GM23338 (cell line): ENCODE results near the gene ULBP1. TPM values are rescaled to one million over a fixed set of nuclear protein-coding genes. Genes with fewer than 3 reads are reported as not detected.
"Not testable (repeated sequence)": the region's sequence is repeated elsewhere in the genome, so short reads cannot be mapped to it uniquely, and the experiment has no call there.

ENCODE experiments used
- ATAC-seq: fragments of 200-7000 bp; cut with Tn5 transposase; 3 replicates; pipeline ENCODE4 v1.9.1; 2020
- DNase-seq: peaks from one replicate; pipeline ENCODE4 v3.0.0-alpha.2; 2015; ENCODE audit warnings: low spot score
- H2AFZ ChIP-seq: fragments of 200-600 bp; sonication (generic); 2 replicates; pipeline ENCODE4 v1.8.0; 2016; ENCODE audit warnings: antibody characterized with exemption, mild to moderate bottlenecking, moderate library complexity
- H3F3A ChIP-seq: fragments of 200-600 bp; sonication (generic); replicated peaks from 2 replicates; pipeline ENCODE4 v1.8.0; 2017; ENCODE audit warnings: antibody characterized with exemption, mixed run types, low read depth
- H3K27ac ChIP-seq: fragments of 200-600 bp; sonication (generic); 2 replicates; pipeline ENCODE4 v1.6.1; 2016; ENCODE audit warnings: low read depth
- H3K27me3 ChIP-seq: fragments of 200-600 bp; sonication (generic); 2 replicates; pipeline ENCODE4 v1.8.0; 2016; ENCODE audit warnings: mild to moderate bottlenecking, mixed run types, moderate library complexity; ENCODE audit not compliant: insufficient read depth
- H3K36me3 ChIP-seq: fragments of 200-600 bp; sonication (generic); 2 replicates; pipeline ENCODE4 v1.8.0; 2016; ENCODE audit warnings: mild to moderate bottlenecking; ENCODE audit not compliant: insufficient read depth
- H3K4me1 ChIP-seq: fragments of 200-600 bp; sonication (generic); 2 replicates; pipeline ENCODE4 v1.8.0; 2016; ENCODE audit warnings: mild to moderate bottlenecking, moderate library complexity; ENCODE audit not compliant: insufficient read depth
- H3K4me2 ChIP-seq: fragments of 200-600 bp; sonication (generic); 2 replicates; pipeline ENCODE4 v1.7.1; 2017; ENCODE audit warnings: mixed run types
- H3K4me3 ChIP-seq: fragments of 200-600 bp; sonication (generic); 2 replicates; pipeline ENCODE4 v1.6.1; 2016; ENCODE audit warnings: mixed run types
- H3K79me2 ChIP-seq: fragments of 200-600 bp; sonication (generic); replicated peaks from 2 replicates; pipeline ENCODE4 v1.8.0; 2017; ENCODE audit warnings: mild to moderate bottlenecking; ENCODE audit not compliant: insufficient read depth
- H3K9me2 ChIP-seq: fragments of 200-600 bp; sonication (generic); 2 replicates; pipeline ENCODE4 v1.8.0; 2017; ENCODE audit not compliant: insufficient read depth
- H4K20me1 ChIP-seq: fragments of 200-600 bp; sonication (generic); replicated peaks from 2 replicates; pipeline ENCODE4 v1.8.0; 2017; ENCODE audit warnings: mild to moderate bottlenecking; ENCODE audit not compliant: insufficient read depth
- H3K27ac Mint-ChIP-seq: 2 replicates; pipeline ENCODE4 v1.8.0; 2020; ENCODE audit warnings: inconsistent platforms, mild to moderate bottlenecking, moderate library complexity, mixed read lengths
- H3K27me3 Mint-ChIP-seq: 3 replicates; pipeline ENCODE4 v1.8.0; 2022; ENCODE audit warnings: low read depth, mild to moderate bottlenecking, moderate library complexity, mixed read lengths, inconsistent platforms; ENCODE audit not compliant: insufficient read depth, poor library complexity
- H3K36me3 Mint-ChIP-seq: 3 replicates; pipeline ENCODE4 v1.8.0; 2021; ENCODE audit warnings: low read depth, mild to moderate bottlenecking, inconsistent platforms, moderate library complexity, mixed read lengths
- H3K4me1 Mint-ChIP-seq: 3 replicates; pipeline ENCODE4 v1.8.0; 2020; ENCODE audit warnings: mild to moderate bottlenecking, inconsistent platforms, mixed read lengths
- H3K4me3 Mint-ChIP-seq: 3 replicates; pipeline ENCODE4 v1.8.0; 2021; ENCODE audit warnings: moderate library complexity, mild to moderate bottlenecking, inconsistent platforms, mixed read lengths
- H3K9me3 Mint-ChIP-seq: 3 replicates; pipeline ENCODE4 v1.8.0; 2020; ENCODE audit warnings: moderate library complexity, mild to moderate bottlenecking, inconsistent platforms, mixed read lengths
- polyA plus RNA-seq: library from polyadenylated mRNA; unstranded; fragments of >200 nt; fragmentation: Nextera tagmentation; extraction: Ambion mirVana; gene quantifications from 2 replicates; pipeline ENCODE4 v1.2.1, GENCODE V29; 2016
- total RNA-seq: library from RNA; depleted of rRNA; stranded (reverse); fragments of >200 nt; shearing (Covaris generic); gene quantifications from 2 replicates; pipeline ENCODE4 v1.2.3, GENCODE V29; 2014
- TF ChIP-seq, protein P1 (sequence below): fragments of 250-450 bp; sonication (Bioruptor Pico); IDR thresholded peaks from 2 replicates; pipeline ENCODE4 v1.5.0; 2020; ENCODE audit warnings: mild to moderate bottlenecking, moderate library complexity

Gene ULBP1
- total and polyA plus RNA-seq, 2 experiments from 2014 or later, result 0.74 to 1.7 TPM

DNA sequence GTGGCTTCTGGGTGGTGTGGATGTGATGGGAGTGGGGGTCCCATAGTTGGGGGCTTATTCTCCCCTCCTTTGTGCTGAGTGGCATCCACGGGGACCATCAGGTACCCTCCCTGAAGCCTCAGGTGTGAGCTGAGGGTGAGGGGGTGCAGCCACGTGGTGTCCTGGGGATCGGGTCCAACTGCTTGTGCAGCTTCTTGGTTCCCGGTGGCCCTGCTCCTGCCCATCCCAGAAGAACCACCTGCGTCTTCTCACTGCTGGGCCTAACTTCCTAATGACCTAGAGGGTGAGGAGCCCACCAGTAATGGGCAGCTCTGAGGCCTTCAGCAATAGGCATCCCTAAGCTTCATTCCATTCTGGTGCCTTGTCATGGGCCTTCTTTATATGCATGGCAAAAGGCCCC, 20.4 kb upstream of the ULBP1 start:
- H3K4me3 Mint-ChIP-seq, H3K4me2 ChIP-seq, H3K4me3 ChIP-seq: not testable (repeated sequence)

DNA sequence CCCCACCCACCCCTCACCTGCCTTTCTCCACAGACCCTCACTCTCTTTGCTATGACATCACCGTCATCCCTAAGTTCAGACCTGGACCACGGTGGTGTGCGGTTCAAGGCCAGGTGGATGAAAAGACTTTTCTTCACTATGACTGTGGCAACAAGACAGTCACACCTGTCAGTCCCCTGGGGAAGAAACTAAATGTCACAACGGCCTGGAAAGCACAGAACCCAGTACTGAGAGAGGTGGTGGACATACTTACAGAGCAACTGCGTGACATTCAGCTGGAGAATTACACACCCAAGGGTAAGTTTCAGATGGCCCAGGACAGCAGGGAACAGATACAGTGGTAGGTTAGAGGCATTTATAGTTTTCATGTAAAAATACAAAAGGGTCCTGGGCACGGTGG, 18.5 kb upstream of the ULBP1 start:
- H3K4me3 ChIP-seq, H3K79me2 ChIP-seq, H3F3A ChIP-seq, H2AFZ ChIP-seq, H3K9me2 ChIP-seq, H3K9me3 Mint-ChIP-seq, H3K4me1 ChIP-seq, H3K4me2 ChIP-seq, H3K27ac Mint-ChIP-seq, H3K36me3 Mint-ChIP-seq, H4K20me1 ChIP-seq, H3K4me1 Mint-ChIP-seq, ATAC-seq, H3K27ac ChIP-seq, DNase-seq, H3K4me3 Mint-ChIP-seq, H3K36me3 ChIP-seq: not testable (repeated sequence)
- H3K27me3 Mint-ChIP-seq, result peaks cover 67% of the 10 kb centered on the region
- peaks cover 80% of the 10 kb centered on the region for H3K27me3 ChIP-seq

More for the DNA sequence above, 20.4 kb upstream of the ULBP1 start:
- not testable (repeated sequence) for H3K9me3 Mint-ChIP-seq, H3K79me2 ChIP-seq, H4K20me1 ChIP-seq, H3K9me2 ChIP-seq, ATAC-seq, DNase-seq, H3K27ac Mint-ChIP-seq, H3K36me3 Mint-ChIP-seq, H3K27ac ChIP-seq, H3K4me1 ChIP-seq, H3K36me3 ChIP-seq, H2AFZ ChIP-seq, H3F3A ChIP-seq
- H3K27me3 Mint-ChIP-seq, result peaks cover 79% of the 10 kb centered on the region
- peaks cover 81% of the 10 kb centered on the region for H3K27me3 ChIP-seq
- peaks cover 11% of the 10 kb centered on the region for H3K4me1 Mint-ChIP-seq

DNA sequence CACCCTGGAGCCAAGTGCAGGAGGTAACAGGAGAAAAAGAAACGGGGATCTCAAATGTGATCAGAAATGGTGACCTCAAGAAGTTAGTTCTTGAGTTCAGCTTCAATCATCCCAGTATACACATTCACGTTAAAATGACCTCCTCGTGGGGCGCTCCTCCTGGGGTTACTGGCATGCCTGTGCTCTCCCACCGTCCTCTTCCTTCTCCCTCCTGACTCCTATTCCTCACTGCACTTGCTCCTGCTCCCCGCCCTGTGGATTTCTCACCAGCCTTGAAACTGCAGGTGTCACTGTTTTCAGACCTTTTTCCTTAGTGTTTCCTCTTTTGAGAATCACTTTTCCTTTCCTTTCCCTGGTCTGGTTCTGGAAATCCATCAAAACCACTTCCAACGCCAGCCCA, 17.1 kb upstream of the ULBP1 start:
- H3K4me2 ChIP-seq, H3K4me1 ChIP-seq, DNase-seq, H3K27ac Mint-ChIP-seq, H3K4me3 Mint-ChIP-seq, H3K27ac ChIP-seq, H3K4me3 ChIP-seq, H3F3A ChIP-seq, H3K9me2 ChIP-seq, H2AFZ ChIP-seq, H3K36me3 ChIP-seq, H3K79me2 ChIP-seq, H4K20me1 ChIP-seq, H3K9me3 Mint-ChIP-seq, ATAC-seq, H3K4me1 Mint-ChIP-seq, H3K36me3 Mint-ChIP-seq: not testable (repeated sequence)
- H3K27me3 Mint-ChIP-seq, result peaks cover 65% of the 10 kb centered on the region
- H3K27me3 ChIP-seq, result peaks cover 80% of the 10 kb centered on the region

DNA sequence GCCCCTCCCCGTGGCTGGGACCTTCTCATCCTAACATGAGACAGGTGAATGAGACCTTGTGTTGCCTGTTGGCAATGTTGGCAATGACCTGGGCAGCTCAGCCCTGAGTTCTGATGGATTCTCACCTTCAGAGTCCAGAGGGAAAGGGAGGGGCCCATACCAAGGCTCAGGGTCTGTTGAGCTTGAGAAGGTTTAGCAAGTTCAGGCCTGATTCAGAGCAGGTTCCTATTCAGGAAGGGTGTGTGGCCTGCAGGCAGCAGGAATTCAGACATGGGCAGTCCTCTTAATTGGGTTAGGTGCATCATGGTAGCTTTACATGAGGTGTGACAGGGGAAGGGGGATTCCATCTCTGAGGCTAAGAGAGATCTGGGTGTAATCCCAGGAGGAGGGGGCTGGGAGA, 16.2 kb upstream of the ULBP1 start:
- H3K4me1 Mint-ChIP-seq, H3K9me2 ChIP-seq, H3K4me3 Mint-ChIP-seq, H3F3A ChIP-seq, H3K27ac Mint-ChIP-seq, H3K27ac ChIP-seq, H3K36me3 Mint-ChIP-seq, DNase-seq, H4K20me1 ChIP-seq, H3K4me1 ChIP-seq, H3K4me2 ChIP-seq, H3K9me3 Mint-ChIP-seq, H3K79me2 ChIP-seq, H3K36me3 ChIP-seq, H3K4me3 ChIP-seq, ATAC-seq, H2AFZ ChIP-seq: not testable (repeated sequence)
- H3K27me3 Mint-ChIP-seq, result peaks cover 64% of the 10 kb centered on the region
- H3K27me3 ChIP-seq, result peaks cover 80% of the 10 kb centered on the region

DNA sequence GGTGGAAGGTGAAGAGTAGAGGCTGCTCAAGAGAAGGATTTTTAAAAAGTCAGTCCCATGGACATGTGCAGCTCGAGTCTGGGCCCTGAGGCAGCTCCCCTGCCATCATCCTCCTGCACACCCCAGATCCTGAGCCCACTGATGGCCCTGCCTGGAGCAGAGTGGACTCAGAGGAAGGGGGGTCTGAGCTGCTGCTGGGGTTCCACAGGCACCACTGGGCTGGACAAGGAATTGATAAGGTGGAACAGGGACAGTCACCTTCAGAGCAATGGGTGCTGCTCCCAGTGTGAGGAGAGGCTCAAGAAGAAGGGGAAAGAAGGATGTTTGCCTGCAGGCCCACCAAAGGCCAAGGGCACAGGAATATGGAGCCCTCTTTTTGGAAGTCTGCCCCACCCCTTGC, 15.7 kb upstream of the ULBP1 start:
- H3K4me3 Mint-ChIP-seq, result no peak overlapping the region
- H3K4me1 Mint-ChIP-seq, result no peaks in the 10 kb centered on the region
- Histone ChIP-seq H3K36me3 (no peaks in the 10 kb centered on the region), H3K4me2 (no peak overlapping the region), H3K79me2 (no peaks in the 10 kb centered on the region), H3K27ac (no peak overlapping the region), H3K27me3 (peaks cover 80% of the 10 kb centered on the region), H3K9me2 (no peaks in the 10 kb centered on the region), H4K20me1 (no peaks in the 10 kb centered on the region; the same call in 1 of the 2 replicates), H3K4me1 (no peaks in the 10 kb centered on the region), H3F3A (no peaks in the 10 kb centered on the region), H3K4me3 (no peak overlapping the region), H2AFZ (no peak overlapping the region)
- no peak overlapping the region for H3K27ac Mint-ChIP-seq
- ATAC-seq (no peak), DNase-seq (no peak)
- peaks cover 64% of the 10 kb centered on the region for H3K27me3 Mint-ChIP-seq
- no peaks in the 10 kb centered on the region for H3K36me3 Mint-ChIP-seq
- H3K9me3 Mint-ChIP-seq, result no peaks in the 10 kb centered on the region
- TF ChIP-seq, protein P1, sequence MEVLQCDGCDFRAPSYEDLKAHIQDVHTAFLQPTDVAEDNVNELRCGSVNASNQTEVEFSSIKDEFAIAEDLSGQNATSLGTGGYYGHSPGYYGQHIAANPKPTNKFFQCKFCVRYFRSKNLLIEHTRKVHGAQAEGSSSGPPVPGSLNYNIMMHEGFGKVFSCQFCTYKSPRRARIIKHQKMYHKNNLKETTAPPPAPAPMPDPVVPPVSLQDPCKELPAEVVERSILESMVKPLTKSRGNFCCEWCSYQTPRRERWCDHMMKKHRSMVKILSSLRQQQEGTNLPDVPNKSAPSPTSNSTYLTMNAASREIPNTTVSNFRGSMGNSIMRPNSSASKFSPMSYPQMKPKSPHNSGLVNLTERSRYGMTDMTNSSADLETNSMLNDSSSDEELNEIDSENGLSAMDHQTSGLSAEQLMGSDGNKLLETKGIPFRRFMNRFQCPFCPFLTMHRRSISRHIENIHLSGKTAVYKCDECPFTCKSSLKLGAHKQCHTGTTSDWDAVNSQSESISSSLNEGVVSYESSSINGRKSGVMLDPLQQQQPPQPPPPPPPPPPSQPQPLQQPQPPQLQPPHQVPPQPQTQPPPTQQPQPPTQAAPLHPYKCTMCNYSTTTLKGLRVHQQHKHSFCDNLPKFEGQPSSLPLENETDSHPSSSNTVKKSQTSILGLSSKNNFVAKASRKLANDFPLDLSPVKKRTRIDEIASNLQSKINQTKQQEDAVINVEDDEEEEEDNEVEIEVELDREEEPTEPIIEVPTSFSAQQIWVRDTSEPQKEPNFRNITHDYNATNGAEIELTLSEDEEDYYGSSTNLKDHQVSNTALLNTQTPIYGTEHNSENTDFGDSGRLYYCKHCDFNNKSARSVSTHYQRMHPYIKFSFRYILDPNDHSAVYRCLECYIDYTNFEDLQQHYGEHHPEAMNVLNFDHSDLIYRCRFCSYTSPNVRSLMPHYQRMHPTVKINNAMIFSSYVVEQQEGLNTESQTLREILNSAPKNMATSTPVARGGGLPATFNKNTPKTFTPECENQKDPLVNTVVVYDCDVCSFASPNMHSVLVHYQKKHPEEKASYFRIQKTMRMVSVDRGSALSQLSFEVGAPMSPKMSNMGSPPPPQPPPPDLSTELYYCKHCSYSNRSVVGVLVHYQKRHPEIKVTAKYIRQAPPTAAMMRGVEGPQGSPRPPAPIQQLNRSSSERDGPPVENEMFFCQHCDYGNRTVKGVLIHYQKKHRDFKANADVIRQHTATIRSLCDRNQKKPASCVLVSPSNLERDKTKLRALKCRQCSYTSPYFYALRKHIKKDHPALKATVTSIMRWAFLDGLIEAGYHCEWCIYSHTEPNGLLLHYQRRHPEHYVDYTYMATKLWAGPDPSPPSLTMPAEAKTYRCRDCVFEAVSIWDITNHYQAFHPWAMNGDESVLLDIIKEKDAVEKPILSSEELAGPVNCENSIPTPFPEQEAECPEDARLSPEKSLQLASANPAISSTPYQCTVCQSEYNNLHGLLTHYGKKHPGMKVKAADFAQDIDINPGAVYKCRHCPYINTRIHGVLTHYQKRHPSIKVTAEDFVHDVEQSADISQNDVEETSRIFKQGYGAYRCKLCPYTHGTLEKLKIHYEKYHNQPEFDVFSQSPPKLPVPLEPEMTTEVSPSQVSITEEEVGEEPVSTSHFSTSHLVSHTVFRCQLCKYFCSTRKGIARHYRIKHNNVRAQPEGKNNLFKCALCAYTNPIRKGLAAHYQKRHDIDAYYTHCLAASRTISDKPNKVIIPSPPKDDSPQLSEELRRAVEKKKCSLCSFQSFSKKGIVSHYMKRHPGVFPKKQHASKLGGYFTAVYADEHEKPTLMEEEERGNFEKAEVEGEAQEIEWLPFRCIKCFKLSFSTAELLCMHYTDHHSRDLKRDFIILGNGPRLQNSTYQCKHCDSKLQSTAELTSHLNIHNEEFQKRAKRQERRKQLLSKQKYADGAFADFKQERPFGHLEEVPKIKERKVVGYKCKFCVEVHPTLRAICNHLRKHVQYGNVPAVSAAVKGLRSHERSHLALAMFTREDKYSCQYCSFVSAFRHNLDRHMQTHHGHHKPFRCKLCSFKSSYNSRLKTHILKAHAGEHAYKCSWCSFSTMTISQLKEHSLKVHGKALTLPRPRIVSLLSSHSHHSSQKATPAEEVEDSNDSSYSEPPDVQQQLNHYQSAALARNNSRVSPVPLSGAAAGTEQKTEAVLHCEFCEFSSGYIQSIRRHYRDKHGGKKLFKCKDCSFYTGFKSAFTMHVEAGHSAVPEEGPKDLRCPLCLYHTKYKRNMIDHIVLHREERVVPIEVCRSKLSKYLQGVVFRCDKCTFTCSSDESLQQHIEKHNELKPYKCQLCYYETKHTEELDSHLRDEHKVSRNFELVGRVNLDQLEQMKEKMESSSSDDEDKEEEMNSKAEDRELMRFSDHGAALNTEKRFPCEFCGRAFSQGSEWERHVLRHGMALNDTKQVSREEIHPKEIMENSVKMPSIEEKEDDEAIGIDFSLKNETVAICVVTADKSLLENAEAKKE (CRISPR knock-in tag), result no peak
